ENCODE data around the gene CABLES1.

- TF ChIP-seq, protein P1, sequence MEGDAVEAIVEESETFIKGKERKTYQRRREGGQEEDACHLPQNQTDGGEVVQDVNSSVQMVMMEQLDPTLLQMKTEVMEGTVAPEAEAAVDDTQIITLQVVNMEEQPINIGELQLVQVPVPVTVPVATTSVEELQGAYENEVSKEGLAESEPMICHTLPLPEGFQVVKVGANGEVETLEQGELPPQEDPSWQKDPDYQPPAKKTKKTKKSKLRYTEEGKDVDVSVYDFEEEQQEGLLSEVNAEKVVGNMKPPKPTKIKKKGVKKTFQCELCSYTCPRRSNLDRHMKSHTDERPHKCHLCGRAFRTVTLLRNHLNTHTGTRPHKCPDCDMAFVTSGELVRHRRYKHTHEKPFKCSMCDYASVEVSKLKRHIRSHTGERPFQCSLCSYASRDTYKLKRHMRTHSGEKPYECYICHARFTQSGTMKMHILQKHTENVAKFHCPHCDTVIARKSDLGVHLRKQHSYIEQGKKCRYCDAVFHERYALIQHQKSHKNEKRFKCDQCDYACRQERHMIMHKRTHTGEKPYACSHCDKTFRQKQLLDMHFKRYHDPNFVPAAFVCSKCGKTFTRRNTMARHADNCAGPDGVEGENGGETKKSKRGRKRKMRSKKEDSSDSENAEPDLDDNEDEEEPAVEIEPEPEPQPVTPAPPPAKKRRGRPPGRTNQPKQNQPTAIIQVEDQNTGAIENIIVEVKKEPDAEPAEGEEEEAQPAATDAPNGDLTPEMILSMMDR (IDR thresholded peaks at IDR 0.05), result no peak
- no peak for TF ChIP-seq POLR2A (IDR thresholded peaks at IDR 0.05)
Measured at GRCh38 chr18:23137097-23137635, 1.9 kb downstream of the CABLES1 start.

Measured in testis (tissue), 2 donors.